GM19025 (cell line): ENCODE measurements around the gene ATG4D.
"Not testable (repeated sequence)": the region's sequence is repeated elsewhere in the genome, so short reads cannot be mapped to it uniquely, and the experiment has no call there.

Experiments
- ATAC-seq: cut with Tn5 transposase; IDR thresholded peaks from one replicate; pipeline ENCODE4 v1.9.1; 2021; ENCODE audit warnings: mild to moderate bottlenecking, low read depth, moderate library complexity; ENCODE audit not compliant: unreplicated experiment

Gene ATG4D

DNA sequence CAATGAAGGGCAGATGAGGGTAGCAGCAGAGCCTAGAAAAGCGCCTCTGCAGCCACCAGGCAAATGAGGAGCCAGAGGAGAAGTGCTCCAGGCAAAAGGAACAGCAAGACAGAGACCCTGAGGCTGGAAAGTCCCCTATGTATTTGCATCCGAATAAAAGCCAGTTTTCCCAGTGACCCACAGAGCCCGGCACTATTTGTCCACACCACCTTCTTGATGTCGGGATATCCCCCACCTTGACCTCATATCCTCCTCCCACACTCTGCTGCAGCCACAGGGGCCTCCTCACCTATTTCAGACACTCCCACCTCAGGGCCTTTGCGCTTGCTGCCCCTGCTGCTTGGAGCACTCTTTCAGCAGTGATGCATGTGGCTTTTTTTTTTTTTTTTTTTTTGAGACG, 6.6 kb downstream of the ATG4D start:
- no peak for ATAC-seq

DNA sequence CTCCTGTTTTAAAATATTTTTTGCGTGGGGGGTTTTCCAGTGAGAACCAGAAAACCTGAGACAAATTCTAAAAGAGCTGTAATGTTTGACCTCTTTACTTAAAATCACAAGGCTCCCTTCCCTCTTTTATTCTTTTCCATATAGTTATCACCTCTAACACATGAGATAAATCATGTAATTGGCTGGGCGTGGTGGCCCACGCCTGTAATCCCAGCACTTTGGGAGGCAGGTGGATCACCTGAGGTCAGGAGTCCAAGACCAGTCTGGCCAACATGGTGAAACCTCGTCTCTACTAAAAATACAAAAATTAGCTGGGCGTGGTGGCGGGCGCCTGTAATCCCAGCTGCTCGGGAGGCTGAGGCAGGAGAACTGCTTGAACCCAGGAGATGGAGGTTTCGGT, 7.3 kb downstream of the ATG4D start:
- not testable (repeated sequence) for ATAC-seq

DNA sequence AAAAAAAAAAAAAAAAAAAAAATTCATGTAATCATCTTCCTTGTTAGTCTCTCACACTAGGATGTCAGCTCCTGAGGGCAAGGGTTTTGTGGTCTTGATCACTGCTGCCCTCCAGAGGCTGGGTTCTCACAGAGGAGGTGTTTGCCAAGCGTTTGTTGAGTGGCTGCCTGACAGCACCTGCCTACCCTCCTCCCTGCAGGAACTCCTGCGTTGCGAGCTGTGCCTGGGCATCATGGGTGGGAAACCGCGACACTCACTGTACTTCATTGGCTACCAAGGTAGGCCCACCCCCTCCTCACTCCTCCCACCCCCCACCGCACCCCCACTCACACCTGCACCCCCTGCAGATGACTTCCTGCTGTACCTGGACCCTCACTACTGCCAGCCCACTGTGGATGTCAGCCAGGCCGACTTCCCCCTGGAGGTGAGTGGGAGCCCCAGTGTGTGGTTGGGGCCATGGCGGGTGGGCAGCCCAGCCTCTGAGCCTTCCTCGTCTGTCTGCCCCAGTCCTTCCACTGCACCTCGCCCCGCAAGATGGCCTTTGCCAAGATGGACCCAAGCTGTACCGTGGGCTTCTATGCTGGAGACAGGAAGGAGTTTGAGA, 8.1 kb downstream of the ATG4D start:
- no peak for ATAC-seq

DNA sequence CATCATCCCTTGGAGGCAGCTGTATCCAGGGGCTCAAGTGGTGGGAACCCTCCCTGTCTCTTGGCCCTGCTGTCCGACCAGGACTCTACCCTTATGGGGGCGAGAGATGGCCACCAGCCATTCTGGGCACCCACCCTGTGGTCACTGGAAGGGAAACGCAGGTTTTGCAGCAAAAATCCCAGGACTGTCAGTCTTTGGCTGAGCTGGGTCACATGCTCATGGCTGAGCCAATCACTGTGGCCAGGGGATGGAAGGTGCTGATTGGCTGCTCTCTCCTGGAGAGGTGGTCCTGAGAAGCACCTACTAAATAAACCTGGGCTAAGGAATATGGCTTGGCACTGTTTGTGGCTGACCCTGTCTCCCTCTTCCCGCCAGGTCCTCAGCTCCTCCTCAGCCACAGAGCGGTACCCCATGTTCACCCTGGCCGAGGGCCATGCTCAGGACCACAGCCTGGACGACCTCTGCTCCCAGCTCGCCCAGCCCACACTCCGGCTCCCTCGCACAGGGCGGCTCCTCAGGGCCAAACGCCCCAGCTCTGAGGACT, 8.9 kb downstream of the ATG4D start:
- ATAC-seq, result no peak

DNA sequence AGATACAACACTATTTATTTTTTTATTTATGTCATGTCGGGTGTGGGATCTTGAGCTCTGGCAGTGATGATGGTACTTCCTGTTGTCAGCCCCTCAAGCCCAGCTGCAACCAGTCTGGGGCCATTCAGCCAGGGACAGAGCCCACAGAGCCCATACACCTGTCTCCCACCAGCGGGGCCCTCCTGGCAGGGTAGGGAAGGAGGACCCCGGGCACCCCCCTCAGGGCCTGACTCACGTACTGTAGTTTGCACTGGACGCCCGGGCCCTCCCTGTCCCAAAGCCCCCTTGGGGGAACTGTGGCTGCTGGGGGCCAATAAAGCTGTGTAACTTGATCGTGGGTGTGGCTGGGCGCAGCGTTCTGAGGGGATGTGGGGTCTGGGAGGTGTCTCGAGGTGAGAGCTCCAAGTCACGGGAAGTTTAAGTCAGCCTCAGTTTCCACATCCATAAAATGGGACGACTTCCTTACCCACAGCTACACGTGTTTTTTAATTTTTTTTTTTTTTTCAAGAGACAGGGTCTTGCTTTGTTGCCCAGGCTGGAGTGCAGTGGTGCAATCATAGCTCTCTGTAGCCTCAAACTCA, 9.5 kb downstream of the ATG4D start:
- no peak for ATAC-seq

DNA sequence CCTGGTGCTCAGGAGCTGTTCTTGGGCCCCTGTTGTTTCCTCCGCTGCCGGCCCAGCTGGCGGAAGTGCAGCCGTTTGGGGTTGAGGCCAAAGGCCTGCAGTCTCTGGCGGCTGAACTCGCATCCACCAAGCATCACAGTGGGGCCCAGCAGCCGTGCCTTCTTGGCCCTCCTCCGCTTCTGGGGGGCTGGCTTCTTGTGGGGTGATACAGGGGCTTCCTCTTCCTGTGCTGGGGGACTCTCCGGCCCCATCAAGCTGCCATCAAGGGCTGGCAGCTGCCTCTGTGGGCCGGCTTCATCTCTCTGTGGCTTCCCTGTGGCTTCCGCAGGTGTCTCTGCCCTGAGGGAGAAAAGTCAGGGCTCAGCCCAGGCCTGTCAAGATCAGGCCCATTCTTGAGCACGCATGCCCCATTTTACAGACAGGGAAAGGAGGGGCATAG, 10.3 kb downstream of the ATG4D start:
- no peak for ATAC-seq

DNA sequence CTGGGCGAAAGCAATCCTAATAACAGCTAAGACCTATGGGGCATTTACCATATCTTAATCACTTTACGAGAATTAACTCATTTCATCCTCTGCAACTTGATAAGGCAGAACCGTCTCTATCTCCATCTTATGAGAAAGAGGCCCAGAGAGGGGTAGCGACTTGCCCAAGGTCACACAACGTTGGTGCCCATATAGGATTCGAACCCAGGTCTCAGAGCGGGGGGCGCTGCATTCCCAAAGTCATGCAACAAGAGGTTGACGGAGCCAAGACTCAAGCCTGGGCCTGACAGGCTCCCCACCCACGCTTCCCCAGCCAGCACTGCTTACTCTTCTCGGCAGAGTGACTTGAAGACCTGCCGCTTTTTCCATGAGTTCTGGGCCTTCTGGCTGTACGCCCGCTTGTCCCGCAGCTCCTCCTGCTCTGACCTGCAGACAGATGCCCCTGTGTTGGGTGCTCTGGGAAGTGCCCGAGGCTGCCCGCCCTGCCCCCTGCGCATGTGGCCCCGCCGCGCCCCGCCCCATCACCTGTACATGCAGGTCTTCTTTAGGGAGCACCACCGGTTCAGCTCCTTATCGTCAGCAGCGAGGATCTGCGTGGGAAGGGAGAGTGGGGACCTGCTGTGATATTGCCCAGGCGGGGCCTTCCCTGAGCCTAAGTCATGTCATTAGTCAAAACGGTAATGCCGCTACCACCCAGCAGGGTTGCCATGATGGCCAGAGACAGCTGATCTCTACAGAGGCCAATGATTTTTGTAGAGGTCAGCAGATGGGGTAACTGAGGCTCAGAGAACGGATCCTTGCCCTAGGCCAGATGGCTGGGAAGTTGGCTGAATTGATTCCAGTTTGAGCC, 11.3 kb downstream of the ATG4D start:
- ATAC-seq, result no peak

DNA sequence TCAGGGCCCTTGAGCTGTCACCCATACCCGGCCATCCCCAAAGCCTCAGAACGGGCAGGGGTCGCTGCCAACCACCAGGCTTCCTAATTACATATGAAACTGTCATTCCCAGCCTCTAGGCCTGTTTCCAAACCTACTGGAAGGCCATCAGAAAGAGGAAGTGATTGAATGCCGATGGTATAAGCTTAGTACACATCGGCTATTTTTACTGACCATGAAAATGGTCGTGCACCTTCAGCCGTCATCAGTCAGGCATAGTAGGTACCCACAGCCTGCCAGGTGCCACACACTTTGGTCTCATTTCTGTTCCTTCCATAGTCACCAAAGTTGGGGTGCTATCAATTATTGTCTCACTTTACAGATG, 11.9 kb downstream of the ATG4D start:
- no peak for ATAC-seq

DNA sequence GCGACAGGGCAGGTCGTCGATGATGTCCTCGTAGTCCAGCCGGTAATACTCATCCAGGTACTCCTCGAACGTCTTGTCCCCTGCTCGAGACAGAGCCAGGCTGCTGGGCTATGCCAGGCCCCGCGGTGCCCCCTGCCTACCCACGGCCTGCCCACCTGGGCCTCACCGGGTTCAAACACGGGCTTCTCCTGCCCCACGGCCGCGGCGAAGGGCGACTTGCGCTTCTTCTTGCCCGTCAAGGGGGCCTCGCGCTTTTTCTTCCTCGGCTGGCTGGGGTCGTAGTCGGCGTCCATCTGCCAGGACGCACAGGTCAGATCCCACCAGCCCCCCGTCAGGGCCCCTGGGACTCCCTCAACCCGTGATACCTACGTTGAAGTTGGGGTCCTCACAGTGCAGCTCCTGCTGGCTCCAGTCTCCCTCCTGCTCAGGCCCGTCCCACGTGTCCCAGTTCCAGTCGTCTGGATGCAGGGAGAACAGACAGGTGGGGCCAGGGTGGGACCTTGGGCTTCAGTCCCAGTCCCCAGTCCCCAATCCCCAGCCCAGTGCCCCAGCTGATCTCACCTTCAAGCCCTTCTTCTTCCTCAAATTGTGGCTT, 14.0 kb downstream of the ATG4D start:
- ATAC-seq, result no peak

DNA sequence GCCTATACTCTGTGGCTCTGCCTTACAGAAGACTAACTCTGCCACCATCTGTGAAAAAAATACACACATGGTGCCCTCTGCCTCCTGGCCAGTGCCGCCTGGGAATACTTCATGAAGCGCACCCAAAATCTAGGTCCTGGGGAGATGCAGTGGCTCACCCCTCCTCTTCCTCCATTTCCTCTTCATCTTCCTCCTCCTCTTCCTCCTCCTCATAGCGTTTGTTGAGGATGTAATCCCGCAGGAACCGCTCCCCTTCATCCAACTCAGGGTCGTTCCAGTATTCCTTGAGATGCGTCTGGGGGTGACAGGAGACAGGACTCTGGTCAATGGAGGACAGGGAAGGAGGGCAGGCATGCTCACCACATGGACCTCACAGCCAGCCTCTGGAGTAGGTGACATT, 16.4 kb downstream of the ATG4D start:
- no peak for ATAC-seq

DNA sequence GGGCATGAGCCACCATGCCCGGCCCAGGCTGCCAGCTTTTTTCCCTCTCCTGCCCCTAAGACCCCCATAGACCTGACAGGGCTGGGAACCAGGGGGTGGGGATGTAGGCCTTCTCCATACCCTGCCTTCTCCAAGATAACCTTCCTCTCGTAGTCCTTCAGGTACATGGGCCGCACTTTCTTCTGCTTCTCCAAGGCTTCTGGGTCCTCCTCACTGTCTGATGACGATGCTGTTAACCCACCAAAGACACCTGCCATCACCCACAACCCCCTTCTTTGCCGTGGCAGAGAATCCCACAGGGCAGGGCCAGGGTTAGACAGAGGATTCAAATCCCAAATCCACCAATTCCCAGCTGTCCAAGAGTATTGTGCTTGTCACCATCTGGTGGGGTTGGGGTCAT, 18.9 kb downstream of the ATG4D start:
- no peak for ATAC-seq

DNA sequence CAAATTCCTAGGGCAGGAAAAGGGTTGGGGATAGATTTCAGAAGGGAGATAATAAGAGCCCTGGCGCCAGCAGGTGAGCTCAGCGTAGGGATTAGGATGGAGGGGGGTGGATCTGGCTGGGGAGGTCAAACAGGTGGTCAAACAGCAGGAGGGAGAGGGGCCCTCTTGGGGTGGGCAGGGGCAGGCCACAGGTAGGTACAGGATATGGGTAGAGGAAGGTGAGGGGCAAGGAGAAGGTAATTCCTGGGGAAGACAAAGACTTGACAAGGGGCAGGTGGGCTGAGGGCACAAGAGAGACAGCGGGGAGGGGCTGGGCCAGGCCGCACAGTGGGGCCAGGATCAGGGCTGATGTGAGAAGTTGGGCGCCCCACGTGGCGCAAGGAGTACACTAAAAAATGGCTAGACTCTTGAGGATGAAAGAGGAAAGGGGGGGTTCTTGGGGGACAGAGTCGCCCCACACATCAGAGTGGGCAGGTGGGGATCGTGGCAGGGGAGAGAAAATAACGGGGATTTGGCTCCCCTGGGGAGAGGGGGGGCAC, 21.4 kb downstream of the ATG4D start:
- ATAC-seq, result no peak

DNA sequence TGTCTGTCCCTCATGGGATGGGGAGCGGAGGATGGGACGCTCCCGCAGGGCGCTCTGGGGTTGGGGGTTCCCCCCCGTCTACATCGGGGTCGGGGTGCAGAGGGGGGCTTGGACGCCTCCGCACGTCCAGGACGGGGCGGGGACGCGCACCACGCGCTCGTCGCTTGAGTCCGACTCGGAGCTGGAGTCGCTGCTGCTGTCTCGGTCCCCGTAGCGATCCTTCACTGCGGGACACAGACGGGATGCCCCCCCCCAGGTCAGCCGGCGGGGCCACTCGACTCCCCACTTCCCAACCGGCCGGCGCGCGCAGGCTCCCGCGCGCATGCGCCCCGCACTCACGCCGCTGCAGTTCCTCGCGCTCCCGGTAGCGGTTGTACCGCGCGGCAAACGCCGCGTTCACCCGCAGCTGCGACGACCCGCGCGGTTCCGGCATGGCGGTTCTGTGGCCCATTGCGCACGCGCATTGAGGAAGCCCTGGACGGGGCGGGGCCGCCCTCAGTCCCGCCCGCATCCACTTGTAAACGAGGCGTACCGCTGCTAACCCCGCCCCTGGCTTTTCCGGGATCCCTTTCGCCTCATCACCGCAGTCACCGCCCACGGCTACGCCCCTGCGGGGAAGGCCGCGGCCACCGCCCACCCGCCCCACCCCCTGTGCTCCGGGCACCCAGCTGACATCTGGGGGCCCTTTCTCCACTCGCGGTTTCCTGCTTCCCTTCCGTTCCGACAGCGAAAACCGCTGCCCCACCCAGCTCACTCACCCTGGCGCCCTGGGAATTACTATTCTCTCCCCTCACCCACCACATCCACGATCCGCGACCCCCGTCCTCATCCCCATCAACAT, 22.1 kb downstream of the ATG4D start, which contains the start of gene KRI1:
TSS of gene KRI1 (minus strand) at position 444 of the 841 bp plus-strand sequence. CDS start at position 433, 11 bp downstream.
- peak; percentile 35 for ATAC-seq

DNA sequence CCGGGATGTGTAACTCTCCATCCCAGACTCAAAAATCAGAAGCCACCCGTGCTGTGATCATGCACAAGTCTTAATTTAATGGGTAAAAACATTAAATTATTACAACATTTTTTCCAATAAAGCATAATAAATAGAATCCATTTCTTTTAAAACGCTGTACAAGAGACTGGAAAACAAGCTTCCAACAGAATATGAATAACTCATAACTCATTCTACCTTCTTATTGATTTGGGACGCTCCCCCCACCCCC, 22.6 kb downstream of the ATG4D start:
- ATAC-seq, result no peak

DNA sequence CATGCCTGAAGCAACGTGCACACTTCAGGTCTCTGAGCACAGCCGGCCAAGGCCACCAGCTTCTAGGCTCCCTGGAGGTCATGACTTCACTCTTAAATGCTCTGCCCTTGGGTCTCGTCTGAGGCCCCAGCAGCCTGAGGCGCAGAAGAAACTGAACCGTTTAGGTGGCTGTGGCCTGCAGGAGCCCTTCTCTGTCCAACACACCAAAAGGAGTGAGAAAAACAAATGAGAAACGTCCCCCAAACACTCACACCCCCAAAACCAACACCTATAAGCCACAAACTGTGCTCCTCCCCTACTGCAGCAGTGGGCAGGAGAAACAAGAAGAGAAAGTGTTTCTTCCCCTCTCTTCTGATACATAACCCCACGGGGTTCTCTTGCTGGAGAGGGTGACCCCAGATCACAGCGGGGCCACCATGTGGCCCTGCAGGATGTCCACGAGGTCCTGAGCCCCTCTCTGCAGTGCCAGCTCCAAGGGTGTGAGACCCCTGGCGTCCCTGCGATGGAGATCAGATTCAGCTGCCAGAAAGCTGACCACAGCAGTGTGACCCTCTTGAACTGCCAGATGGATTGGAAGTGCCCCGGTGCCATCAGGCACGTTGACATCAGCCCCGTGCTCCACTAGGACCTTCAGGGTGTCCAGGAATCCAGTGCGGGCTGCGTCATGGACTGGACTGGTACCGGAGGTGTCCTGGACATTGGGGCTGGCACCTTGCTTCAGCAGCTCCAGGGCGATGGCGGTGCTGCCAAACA, 23.1 kb downstream of the ATG4D start:
- no peak for ATAC-seq

DNA sequence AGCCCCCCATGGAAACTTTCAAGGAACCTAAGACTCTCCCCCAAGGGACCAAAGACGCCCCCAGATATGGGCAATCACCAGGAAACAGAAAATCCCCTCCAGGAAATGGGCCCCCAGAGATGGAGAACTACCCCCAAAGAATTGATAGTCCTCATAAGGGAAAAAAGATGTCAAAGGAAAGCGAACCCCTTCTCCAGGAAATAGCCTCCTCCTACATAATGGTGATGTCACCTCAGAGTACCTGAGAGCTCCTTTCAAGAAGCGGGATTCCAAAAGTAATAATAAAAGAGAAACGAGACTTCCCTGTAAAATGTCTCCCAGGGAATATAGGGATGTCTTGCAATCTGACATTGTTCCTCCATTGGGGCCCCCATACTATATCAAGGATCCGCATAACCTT, 24.0 kb downstream of the ATG4D start:
- no peak for ATAC-seq

DNA sequence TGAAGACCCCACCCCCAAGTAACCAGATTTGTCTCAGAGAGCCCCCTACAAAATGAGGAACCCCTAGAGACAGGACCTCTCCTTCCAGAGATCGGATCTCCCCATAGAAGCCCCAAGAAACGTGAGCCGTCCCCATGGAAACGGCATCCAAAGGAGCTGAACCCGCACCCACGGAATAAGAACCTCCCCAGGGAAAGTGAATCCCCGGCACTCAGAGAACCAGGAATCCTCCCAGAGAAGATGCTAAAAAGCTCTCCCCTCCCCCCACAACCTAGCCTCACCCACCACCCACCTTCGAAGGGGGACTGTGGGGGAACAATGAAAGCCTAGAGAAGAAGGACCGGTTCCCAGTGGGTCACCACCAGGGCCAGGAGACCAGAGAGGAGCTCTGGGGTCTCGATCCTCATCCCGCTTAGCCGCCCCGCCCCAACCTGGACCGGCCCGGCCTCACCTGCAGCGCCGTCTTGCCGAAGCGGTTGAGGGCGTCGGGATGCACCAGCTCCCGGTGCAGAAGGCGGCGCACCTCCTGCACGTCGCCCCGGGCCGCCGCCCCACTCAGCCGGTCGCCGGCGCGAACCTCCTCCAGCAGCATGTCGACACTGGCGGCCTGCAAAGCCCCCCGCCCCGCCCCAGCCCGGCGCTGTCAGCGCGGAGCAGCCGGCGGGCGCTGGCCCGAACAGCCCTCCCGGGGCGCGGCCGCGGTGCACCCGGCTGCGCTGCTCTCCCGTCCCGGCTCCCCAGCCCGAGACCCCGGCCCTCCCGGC, 24.5 kb downstream of the ATG4D start:
- peak; percentile 2 for ATAC-seq

DNA sequence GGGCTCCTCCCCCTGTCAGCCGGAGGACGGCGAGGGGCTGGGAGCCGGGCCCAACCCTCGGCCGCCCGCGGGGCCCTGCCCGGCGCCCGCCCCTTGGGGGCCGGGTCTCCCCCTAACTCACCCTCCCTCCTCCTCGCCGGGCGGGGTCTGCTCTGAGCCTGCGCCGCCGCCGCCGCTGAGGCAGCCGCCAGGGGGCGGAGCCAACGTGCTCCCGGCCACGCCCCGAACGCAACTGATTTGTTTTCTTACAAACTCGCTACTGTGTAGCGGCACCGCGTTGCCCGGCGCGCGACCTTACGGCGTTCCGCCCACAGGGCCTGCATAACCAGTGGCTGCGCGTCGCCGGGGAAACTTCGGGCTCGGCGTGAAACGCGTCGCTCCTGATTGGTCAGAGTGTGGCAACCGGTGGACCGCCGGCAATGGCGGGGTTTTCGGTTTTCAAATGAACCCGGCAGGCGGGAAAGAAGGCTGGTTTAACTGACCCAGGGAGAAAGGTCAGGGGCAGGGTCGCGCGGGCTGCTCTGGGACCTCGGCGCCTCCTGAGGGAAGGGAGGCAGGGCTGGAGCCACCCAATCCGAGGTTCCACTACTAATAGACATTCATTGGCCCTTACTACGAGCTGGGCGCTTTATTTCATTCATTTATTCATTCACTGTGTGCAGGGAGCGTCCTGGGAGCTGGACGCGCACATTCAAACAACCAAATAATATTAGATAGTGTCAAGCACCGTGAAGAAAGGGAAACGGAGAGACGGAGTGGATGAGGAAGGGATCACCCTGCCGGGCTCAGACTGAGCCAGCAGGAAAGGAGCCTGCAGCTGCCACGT, 25.3 kb downstream of the ATG4D start, which contains the start of gene CDKN2D:
TSS of gene CDKN2D (minus strand) at position 154 of the 826 bp plus-strand sequence. CDS start 326 bp downstream, outside the sequence.
- peak; percentile 65 for ATAC-seq
